IMR-90 (cell line): ENCODE results near the gene SLC6A17. TPM values are rescaled to one million over a fixed set of nuclear protein-coding genes. Genes with fewer than 3 reads are reported as not detected.

Experiments
- ATAC-seq: fragments of 200-7000 bp; cut with Tn5 transposase; 2 replicates; pipeline ENCODE4 v1.9.1; 2020; ENCODE audit warnings: low read depth, mild to moderate bottlenecking, moderate library complexity
- BruUV-seq: library from RNA; stranded (reverse); fragments of 400-500 nt; replicated peaks from 2 replicates; lab custom pipeline; 2021; lab: Mats Ljungman, UMichigan
- CTCF ChIA-PET: fragments of 300-600 bp; formaldehyde crosslinking; extraction: SDS; loops from one replicate; lab custom pipeline; 2021; ENCODE audit warnings: antibody characterized with exemption; lab: Yijun Ruan, JAX
- POLR2A ChIA-PET: fragments of 300-600 bp; sonication (Branson Sonifier 250); formaldehyde crosslinking; loops from one replicate; lab custom pipeline; 2022; ENCODE audit warnings: antibody characterized with exemption; ENCODE audit not compliant: unreplicated experiment; lab: Charles Lee
- DNase-seq: peaks from one replicate; pipeline ENCODE4 v3.0.0; 2013
- H2AFZ ChIP-seq: replicated peaks from 2 replicates; pipeline ENCODE3; 2013; ENCODE audit warnings: low read length, mild to moderate bottlenecking; ENCODE audit not compliant: poor library complexity
- H2AK5ac ChIP-seq: 2 replicates; pipeline ENCODE4 v1.6.1; 2013; ENCODE audit warnings: low read depth, low read length, inconsistent platforms
- H2AK9ac ChIP-seq: replicated peaks from 2 replicates; pipeline ENCODE3; 2013; ENCODE audit warnings: mild to moderate bottlenecking, low read depth, low read length, moderate library complexity; ENCODE audit not compliant: poor library complexity
- H2BK120ac ChIP-seq: 2 replicates; pipeline ENCODE4 v1.6.1; 2013; ENCODE audit warnings: low read depth, low read length, inconsistent platforms
- H2BK15ac ChIP-seq: 3 replicates; pipeline ENCODE4 v1.6.1; 2013; ENCODE audit warnings: low read depth, low read length, inconsistent platforms
- H2BK20ac ChIP-seq: 2 replicates; pipeline ENCODE4 v1.6.1; 2013; ENCODE audit warnings: low read depth, mild to moderate bottlenecking, inconsistent platforms, low read length, moderate library complexity
- H2BK5ac ChIP-seq: 2 replicates; pipeline ENCODE4 v1.6.1; 2013; ENCODE audit warnings: mild to moderate bottlenecking, low read depth, low read length, inconsistent platforms; ENCODE audit not compliant: poor library complexity, severe bottlenecking
- H3K14ac ChIP-seq: replicated peaks from 2 replicates; pipeline ENCODE4 v1.6.1; 2013; ENCODE audit warnings: low read depth, low read length, inconsistent platforms
- H3K18ac ChIP-seq: 2 replicates; pipeline ENCODE4 v1.6.1; 2013; ENCODE audit warnings: low read depth, low read length, control low read depth
- H3K23ac ChIP-seq: 2 replicates; pipeline ENCODE4 v1.6.1; 2013; ENCODE audit warnings: low read depth, low read length, inconsistent platforms
- H3K27ac ChIP-seq: 2 replicates; pipeline ENCODE4 v1.5.1; 2013; ENCODE audit warnings: mild to moderate bottlenecking, control low read depth, low read length; ENCODE audit not compliant: insufficient read depth
- H3K27me3 ChIP-seq: 2 replicates; pipeline ENCODE4 v1.6.1; 2013; ENCODE audit warnings: low read length; ENCODE audit not compliant: control insufficient read depth, insufficient read depth
- H3K36me3 ChIP-seq: 2 replicates; pipeline ENCODE4 v1.6.1; 2013; ENCODE audit warnings: low read length, mixed read lengths; ENCODE audit not compliant: control insufficient read depth, insufficient read depth
- H3K4ac ChIP-seq: 2 replicates; pipeline ENCODE4 v1.6.1; 2013; ENCODE audit warnings: low read depth, low read length, inconsistent platforms
- H3K4me1 ChIP-seq: 2 replicates; pipeline ENCODE4 v1.6.1; 2013; ENCODE audit warnings: low read length, mixed read lengths; ENCODE audit not compliant: control insufficient read depth, insufficient read depth
- H3K4me2 ChIP-seq: 2 replicates; pipeline ENCODE4 v1.6.1; 2013; ENCODE audit warnings: low read depth, mild to moderate bottlenecking, control low read depth, low read length, moderate library complexity
- H3K4me3 ChIP-seq: 2 replicates; pipeline ENCODE4 v1.5.1; 2013; ENCODE audit warnings: low read depth, mild to moderate bottlenecking, control low read depth, low read length, moderate library complexity; ENCODE audit not compliant: insufficient read depth
- H3K56ac ChIP-seq: 2 replicates; pipeline ENCODE4 v1.6.1; 2013; ENCODE audit warnings: low read length, inconsistent platforms; ENCODE audit not compliant: insufficient read depth; ENCODE audit errors: extremely low read depth
- H3K79me1 ChIP-seq, 2 experiments: 2 replicates each; pipeline ENCODE4 v1.6.1; 2013; ENCODE audit warnings: low read length in 2 of 2, inconsistent platforms in 1 of 2, low read depth in 1 of 2
- H3K9ac ChIP-seq: 2 replicates; pipeline ENCODE4 v1.6.1; 2013; ENCODE audit warnings: low read depth, low read length, control low read depth
- H3K9me1 ChIP-seq: 2 replicates; pipeline ENCODE4 v1.6.1; 2013; ENCODE audit warnings: low read length, inconsistent platforms; ENCODE audit not compliant: insufficient read depth
- H3K9me3 ChIP-seq: 2 replicates; pipeline ENCODE4 v1.6.1; 2013; ENCODE audit warnings: low read length; ENCODE audit not compliant: control insufficient read depth, insufficient read depth
- H4K20me1 ChIP-seq: 2 replicates; pipeline ENCODE4 v1.6.1; 2013; ENCODE audit warnings: low read length, inconsistent platforms; ENCODE audit not compliant: insufficient read depth
- H4K5ac ChIP-seq: 2 replicates; pipeline ENCODE4 v1.6.1; 2013; ENCODE audit warnings: mild to moderate bottlenecking, low read depth, low read length, control low read depth
- H4K8ac ChIP-seq, 2 experiments: 2 replicates each; pipeline ENCODE4 v1.6.1; 2013; ENCODE audit warnings: low read depth in 2 of 2, low read length in 2 of 2, control low read depth in 1 of 2, inconsistent platforms in 1 of 2
- H4K91ac ChIP-seq: 2 replicates; pipeline ENCODE4 v1.6.1; 2013; ENCODE audit warnings: low read depth, low read length, inconsistent platforms; ENCODE audit not compliant: insufficient read depth
- CEBPB ChIP-seq: IDR thresholded peaks from 2 replicates; pipeline ENCODE4 v1.6.1; 2012; ENCODE audit warnings: low read depth, low read length, improper control_type of control experiment
- CTCF ChIP-seq: conservative IDR thresholded peaks from 2 replicates; pipeline ENCODE4 v1.5.1; 2012; ENCODE audit warnings: mild to moderate bottlenecking, low read depth, low read length, improper control_type of control experiment
- ELK1 ChIP-seq: fragments of 150-350 bp; IDR thresholded peaks from 2 replicates; pipeline ENCODE4 v1.6.1; 2016; ENCODE audit warnings: low read depth, mild to moderate bottlenecking, low read length, moderate library complexity, borderline replicate concordance
- FOS ChIP-seq: fragments of 150-350 bp; IDR thresholded peaks from 2 replicates; pipeline ENCODE4 v1.6.1; 2016; ENCODE audit warnings: low read depth, low read length
- NFE2L2 ChIP-seq: fragments of 150-350 bp; IDR thresholded peaks from 2 replicates; pipeline ENCODE4 v1.6.1; 2016; ENCODE audit warnings: low read depth, mild to moderate bottlenecking, low read length
- RAD21 ChIP-seq: IDR thresholded peaks from 2 replicates; pipeline ENCODE4 v1.6.1; 2012; ENCODE audit warnings: low read length, improper control_type of control experiment
- RCOR1 ChIP-seq: IDR thresholded peaks from 2 replicates; pipeline ENCODE4 v1.6.1; 2012; ENCODE audit warnings: mild to moderate bottlenecking, low read length, improper control_type of control experiment; ENCODE audit not compliant: insufficient replicate concordance
- SMC3 ChIP-seq: fragments of 150-350 bp; IDR thresholded peaks from 2 replicates; pipeline ENCODE4 v1.6.1; 2016; ENCODE audit warnings: low read depth, mild to moderate bottlenecking, antibody characterized with exemption, low read length, moderate library complexity
- USF2 ChIP-seq: fragments of 150-350 bp; IDR thresholded peaks from 2 replicates; pipeline ENCODE4 v1.6.1; 2017; ENCODE audit warnings: mild to moderate bottlenecking, antibody characterized with exemption, low read length, low read depth
- WGBS, 2 experiments: methylation state at CpG; one replicate each; pipeline versions ENCODE4 v1.1.5 to v1.1.7; 2013; ENCODE audit warnings: missing lambda C conversion rate in 2 of 2; ENCODE audit not compliant: insufficient read length in 1 of 2; ENCODE audit errors: extremely low coverage in 2 of 2; 5-methylcytosine and 5-hydroxymethylcytosine counted together
- dilution Hi-C: fragments of 300-500 bp; cut with HindIII; formaldehyde crosslinking; loops from one replicate; pipeline ENCODE4 v1.14.3; 2018; ENCODE audit warnings: low sequenced_read_pairs; ENCODE audit not compliant: unreplicated experiment
- in situ Hi-C: fragments of 300-500 bp; cut with MboI; formaldehyde crosslinking; loops from 3 replicates; pipeline ENCODE4 v1.14.3; 2019; ENCODE audit warnings: low sequenced_read_pairs, inconsistent platforms, mixed read lengths
- intact Hi-C: fragments of 100-400 bp; cut with micrococcal nuclease; formaldehyde crosslinking; loops from 2 replicates; pipeline ENCODE4 v1.10.0; 2022
- polyA plus RNA-seq, 3 experiments: library from polyadenylated mRNA; depleted of rRNA; stranded (reverse); fragments of >200 nt; gene quantifications; 2 replicates each; pipeline ENCODE4 v1.2.3, GENCODE V29; 2012; ENCODE audit warnings: low replicate concordance in 1 of 3
- total RNA-seq: library from RNA; depleted of rRNA; stranded (reverse); fragments of >200 nt; gene quantifications from 2 replicates; pipeline ENCODE4 v1.2.3, GENCODE V29; 2012

SLC6A17 gene
- total and polyA plus RNA-seq, 2 of the 4 experiments (the other 2 are of a cell fraction): 0.54 to 0.82 TPM

- TF ChIP-seq NFE2L2 (no peak), CTCF (no peak), RCOR1 (no peak), ELK1 (no peak), RAD21 (no peak), USF2 (no peak), SMC3 (no peak), FOS (no peak), CEBPB (no peak)
- DNase-seq (no peak), ATAC-seq (no peak)
- Histone ChIP-seq H3K18ac (no peak overlapping the region), H2BK120ac (no peak overlapping the region), H3K79me1 (no peaks in the 10 kb centered on the region), H4K20me1 (no peaks in the 10 kb centered on the region), H4K5ac (no peak overlapping the region), H2BK20ac (no peak overlapping the region), H4K91ac (no peak overlapping the region), H3K27ac (no peak overlapping the region), H3K4me1 (no peaks in the 10 kb centered on the region; the same call in 1 of the 2 replicates), H3K9me1 (no peaks in the 10 kb centered on the region), H2AFZ (no peak overlapping the region), H3K27me3 (peaks cover 53% of the 10 kb centered on the region), H3K4ac (no peak overlapping the region), H4K8ac (no peak overlapping the region), H3K14ac (no peak overlapping the region), H3K9ac (no peak overlapping the region), H3K4me2 (no peak overlapping the region), H2BK5ac (no peak overlapping the region), H2AK9ac (no peak overlapping the region), H2AK5ac (no peak overlapping the region), H3K4me3 (no peak overlapping the region), H3K56ac (no peak overlapping the region), H2BK15ac (no peak overlapping the region), H3K23ac (no peak overlapping the region), H3K36me3 (no peaks in the 10 kb centered on the region), H3K9me3 (no peaks in the 10 kb centered on the region)
- POLR2A ChIA-PET: no interaction called here
- intact Hi-C loops (no loop called here), dilution Hi-C loops (no loop called here), in situ Hi-C loops (no loop called here)
- CTCF ChIA-PET: no interaction called here
- no TSS peak for BruUV-seq
- WGBS, 2 experiments: 53% methylated on average over 3 of the region's 7 CpGs; no CpG with 5 or more reads in 1 of the 2 experiments
Observed at GRCh38 chr1:110243146-110243545, 92.9 kb downstream of the SLC6A17 start.
